NCI-H2196 treated with DMSO at 0.1 percent for 48 hours (cell line): Measurements from ENCODE around the gene TTF2.
"Not testable (repeated sequence)": the region's sequence is repeated elsewhere in the genome, so short reads cannot be mapped to it uniquely, and the experiment has no call there.

ENCODE experiments used
- DNase-seq: peaks from one replicate; lab custom pipeline; 2025; ENCODE audit not compliant: unreplicated experiment; lab: John Stamatoyannopoulos, UW

The TTF2 gene

DNA sequence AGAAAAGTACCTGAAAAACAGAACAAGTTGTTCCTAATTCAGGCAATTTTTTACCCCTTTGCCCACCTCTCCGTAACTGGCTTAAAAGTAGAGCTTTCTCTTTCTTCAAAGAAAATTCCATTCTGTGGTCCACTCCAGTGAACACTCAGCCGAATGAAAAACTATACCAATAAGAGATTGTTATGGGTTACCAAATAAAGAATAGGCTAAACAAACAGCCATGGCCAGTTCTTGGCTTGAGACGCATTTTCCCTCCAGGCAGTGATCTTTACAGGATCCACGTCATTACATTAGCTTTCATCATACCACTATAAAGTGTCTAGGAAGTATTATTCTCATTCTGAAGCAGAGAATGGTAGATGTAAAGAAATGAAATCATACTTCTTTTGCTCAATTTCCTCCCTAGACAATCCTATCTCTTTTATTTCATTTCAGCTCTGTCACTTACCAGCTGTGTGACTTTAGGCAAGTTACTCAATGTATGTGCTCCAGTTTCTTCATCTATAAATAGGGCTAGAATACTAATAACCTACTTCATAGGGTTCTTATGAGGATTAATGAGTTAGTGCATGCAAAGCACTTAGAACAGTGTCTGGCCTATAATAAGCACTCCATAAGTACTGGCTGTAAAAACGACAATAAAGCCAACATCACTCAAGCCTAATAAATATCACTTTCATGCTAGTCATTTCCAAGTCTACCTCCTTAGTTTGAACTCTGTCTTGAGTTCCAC is 87.9 kb downstream of the TTF2 start:
- no peak for DNase-seq

DNA sequence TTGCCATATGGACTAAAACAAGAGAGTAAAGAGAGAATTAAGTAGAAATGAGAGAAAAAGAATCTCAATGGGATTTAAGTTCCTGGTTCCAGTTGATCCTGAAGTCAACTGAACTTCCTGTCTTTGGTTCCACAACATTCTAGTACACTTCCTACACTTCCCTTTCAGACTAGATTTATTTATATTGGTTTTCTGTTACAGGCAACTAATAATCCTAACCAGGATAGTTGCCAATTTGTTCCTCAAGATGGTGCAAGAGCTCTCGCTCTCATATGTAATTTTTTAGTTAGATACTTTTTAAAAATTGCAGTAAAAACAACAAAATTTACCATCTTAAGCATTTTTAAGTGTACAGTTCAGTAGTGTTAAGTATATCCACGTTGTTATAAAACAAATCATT is 90.2 kb downstream of the TTF2 start:
- no peak for DNase-seq

DNA sequence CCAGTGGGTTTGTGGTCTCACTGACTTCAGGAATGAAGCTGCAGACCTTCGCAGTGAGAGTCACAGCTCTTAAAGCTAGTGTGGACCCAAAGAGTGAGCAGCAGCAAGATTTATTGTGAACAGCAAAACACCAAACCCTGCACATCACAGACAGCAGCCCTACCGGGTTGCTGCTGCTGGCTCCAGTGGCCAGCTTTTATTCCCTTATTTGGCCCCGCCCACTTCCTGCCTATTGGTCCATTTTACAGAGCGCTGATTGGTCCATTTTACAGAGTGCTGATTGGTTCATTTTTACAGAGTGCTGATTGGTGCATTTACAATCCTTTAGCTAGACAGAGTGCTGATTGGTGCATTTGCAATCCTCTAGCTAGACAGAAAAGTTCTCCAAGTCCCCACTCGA is 91.2 kb downstream of the TTF2 start:
- DNase-seq = not testable (repeated sequence)
